Astrocyte of the spinal cord (primary cell): ENCODE measurements around the gene PLG.
"Not testable (repeated sequence)": the region's sequence is repeated elsewhere in the genome, so short reads cannot be mapped to it uniquely, and the experiment has no call there.

Experiments
- DNase-seq: peaks from one replicate; pipeline ENCODE4 v3.0.0; 2011; ENCODE audit warnings: low read depth, low spot score
- H3K4me3 ChIP-seq: 2 replicates; pipeline ENCODE4 v1.5.1; 2011; ENCODE audit warnings: low read depth, mild to moderate bottlenecking, low read length, moderate library complexity
- CTCF ChIP-seq: IDR thresholded peaks from 2 replicates; pipeline ENCODE4 v1.5.1; 2012; ENCODE audit warnings: low read depth, mild to moderate bottlenecking, low read length, inconsistent platforms
- in situ Hi-C: cut with HindIII; loops from 2 replicates; pipeline ENCODE4 v1.10.0; 2017; ENCODE audit warnings: low sequenced_read_pairs

PLG gene

GRCh38 chr6:160701918-160702680 lies at the start of gene PLG:
TSS of gene PLG (plus strand) at chr6:160702244. CDS start at chr6:160702305, 61 bp downstream.
- in situ Hi-C loops, DNase-seq, H3K4me3 ChIP-seq: not testable (repeated sequence)

GRCh38 chr6:160659562-160659961 lies 42.5 kb upstream of the PLG start:
- in situ Hi-C loops, result no loop called here
- no peak for DNase-seq
- H3K4me3 ChIP-seq, result no peak overlapping the region
- no peak for TF ChIP-seq CTCF

- in situ Hi-C loops, result no loop called here
- H3K4me3 ChIP-seq, result no peak overlapping the region
- no peak for DNase-seq
- TF ChIP-seq CTCF, result no peak
These were observed 40.8 kb upstream of the PLG start for GRCh38 chr6:160661216-160661615.

GRCh38 chr6:160662429-160662828 lies 39.6 kb upstream of the PLG start:
- no peak overlapping the region for H3K4me3 ChIP-seq
- no peak for DNase-seq
- no peak for TF ChIP-seq CTCF
- in situ Hi-C loops, result no loop called here

DNA sequence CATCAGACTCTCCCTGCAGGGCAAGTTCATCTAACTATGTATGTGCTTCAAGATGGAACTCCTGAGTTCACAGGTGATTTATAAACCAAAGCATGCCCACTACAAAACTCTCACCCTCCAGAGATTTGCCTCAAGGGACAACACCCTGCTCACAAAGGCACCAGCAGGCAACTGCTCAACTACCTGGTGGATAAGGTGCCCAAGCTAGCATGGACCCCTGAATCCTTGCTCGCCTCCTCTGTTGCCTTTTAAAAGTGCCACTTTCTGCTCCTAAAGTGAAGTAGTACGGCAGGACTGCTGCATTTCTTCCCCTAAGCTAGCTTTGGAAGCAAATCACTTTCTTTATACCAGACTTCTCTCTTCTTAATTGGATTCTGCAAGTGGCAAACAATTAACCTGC lies 39.2 kb upstream of the PLG start:
- in situ Hi-C loops, result no loop called here
- TF ChIP-seq CTCF, result no peak
- no peak for DNase-seq
- no peak overlapping the region for H3K4me3 ChIP-seq

DNA sequence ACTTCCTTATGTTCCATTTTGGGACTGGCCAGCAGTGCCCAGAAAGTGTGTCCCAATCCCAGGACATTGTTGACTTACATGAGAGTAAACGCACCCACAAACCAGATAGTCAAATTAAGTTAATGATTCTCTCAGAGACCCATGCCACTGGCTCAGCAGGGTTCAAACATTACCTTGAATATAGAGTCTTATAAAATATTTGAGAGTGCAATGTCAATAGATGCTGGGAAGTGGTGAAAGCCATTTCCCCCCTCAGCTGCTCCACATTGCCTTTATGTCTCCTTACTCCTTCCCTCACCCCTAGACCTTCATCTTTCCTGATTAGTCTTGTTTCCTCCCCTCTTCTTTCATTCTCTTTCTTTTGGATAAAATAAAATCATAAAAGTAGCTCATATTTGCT lies 37.8 kb upstream of the PLG start, which contains the start of gene LPA:
Gene LPA (minus strand): TSS at position 78 of the 400 bp plus-strand sequence. CDS start 61 bp downstream, at position 17.
- DNase-seq, in situ Hi-C loops, H3K4me3 ChIP-seq: not testable (repeated sequence)

DNA sequence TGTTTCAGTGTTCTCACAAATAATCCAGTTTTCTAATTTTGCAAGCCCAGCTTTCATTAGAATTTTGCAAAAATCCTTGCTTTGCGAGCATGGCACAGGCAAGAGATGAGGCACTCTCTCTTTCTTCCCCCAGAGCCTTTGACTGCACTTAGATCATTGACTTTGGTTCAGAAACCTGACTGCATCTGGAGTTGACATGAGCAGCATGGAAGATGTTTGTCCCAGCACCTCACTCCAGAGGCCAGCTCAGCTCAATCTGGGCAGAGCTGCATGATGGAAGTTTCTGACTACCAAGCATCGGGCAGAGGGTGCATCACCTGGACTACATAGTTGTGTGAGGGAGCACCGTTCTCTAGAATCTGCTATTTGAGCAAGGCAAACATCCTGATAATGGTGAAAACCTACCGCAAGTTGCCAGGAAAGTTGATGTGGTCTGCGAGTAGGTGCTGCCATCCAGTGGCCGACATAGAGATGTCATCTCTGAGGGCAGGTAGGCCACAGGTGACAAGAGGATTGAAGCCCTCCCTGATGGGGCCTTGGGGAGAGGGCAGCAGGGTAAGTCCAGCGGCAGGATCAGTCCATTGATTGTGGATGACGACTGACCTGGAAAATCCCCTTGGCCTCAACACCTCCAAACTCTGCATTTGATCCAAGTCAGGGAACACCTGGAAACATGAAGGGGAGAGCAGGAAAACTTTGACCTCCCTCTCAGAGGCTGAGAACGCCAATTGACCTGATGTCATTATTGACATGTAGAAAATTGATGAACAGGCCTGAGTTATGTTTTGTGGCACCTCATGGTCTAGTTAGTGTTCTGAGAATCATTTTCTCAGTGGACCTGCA lies 34.2 kb upstream of the PLG start:
- no peak overlapping the region for H3K4me3 ChIP-seq
- DNase-seq, result no peak
- TF ChIP-seq CTCF, result no peak
- in situ Hi-C loops, result no loop called here
